GM18498 (cell line): Measurements from ENCODE around the gene SAMD14.

Experiments
- ATAC-seq: cut with Tn5 transposase; IDR thresholded peaks from one replicate; pipeline ENCODE4 v1.9.1; 2021; ENCODE audit warnings: mild to moderate bottlenecking, moderate library complexity; ENCODE audit not compliant: unreplicated experiment

The SAMD14 gene

GRCh38 chr17:50113624-50114320, 16.2 kb downstream of the SAMD14 start:
- no peak for ATAC-seq

DNA sequence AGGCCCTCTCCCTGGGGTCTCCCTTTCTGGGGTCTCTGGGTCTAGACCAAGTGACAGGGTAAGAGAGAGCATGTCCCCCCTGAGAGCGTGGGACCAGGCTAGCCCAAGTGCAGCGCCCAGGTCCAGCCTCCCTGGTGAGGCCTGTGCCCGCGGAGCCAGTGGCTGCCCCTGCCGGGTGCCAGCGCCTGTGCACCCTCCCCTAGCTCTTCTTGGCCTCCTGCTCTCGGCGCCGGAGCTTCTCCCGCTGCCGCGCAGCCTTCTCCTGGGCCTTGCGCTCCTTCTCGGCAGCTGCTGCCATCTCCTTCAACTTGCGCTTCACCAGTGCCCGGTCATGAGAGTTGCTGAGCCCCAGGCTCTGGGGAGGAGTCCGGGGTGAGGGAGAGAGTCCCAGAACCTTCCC, 17.3 kb downstream of the SAMD14 start:
- ATAC-seq: no peak

GRCh38 chr17:50111673-50112655, 18.0 kb downstream of the SAMD14 start:
- no peak for ATAC-seq

DNA sequence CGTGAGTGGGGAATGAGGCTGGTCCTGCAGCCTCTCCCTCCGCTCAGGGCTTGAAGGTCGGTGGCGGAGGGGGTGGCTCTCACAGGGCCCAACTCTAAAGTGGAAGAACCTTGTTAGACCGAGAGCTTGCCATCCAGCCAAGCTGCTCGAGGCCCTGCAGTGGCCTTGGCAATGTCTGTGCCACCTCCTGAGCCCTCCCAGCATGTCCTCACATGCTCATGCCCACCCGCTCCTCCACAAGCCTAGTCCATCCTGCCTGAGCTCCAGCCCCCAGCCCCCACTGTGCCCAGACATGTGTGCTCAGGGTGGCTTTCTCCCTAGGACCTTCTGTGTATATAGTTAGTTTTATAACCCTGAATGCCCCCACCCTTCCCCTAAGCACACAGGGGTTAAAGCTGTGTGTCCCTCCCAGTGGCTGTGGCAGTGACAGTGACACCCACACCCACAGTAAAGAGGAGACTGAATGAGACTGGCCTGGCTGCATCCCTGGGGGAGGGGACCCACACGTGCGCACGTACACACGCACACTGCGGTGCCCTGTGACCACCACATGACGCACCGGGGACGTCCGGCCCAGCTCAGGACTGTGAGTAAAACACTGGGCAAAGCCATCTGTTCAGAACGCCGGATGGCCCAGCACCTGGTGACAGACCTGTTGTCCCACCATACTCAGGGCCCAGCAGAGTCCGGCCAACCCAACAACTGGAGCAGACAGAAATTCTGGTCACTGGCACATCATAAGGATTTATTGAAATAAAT, 19.2 kb downstream of the SAMD14 start:
- ATAC-seq: no peak

GRCh38 chr17:50109785-50110184, 20.2 kb downstream of the SAMD14 start:
- ATAC-seq: no peak

- no peak for ATAC-seq
Measured at GRCh38 chr17:50109207-50109606, 20.8 kb downstream of the SAMD14 start.

GRCh38 chr17:50108556-50108955, 21.4 kb downstream of the SAMD14 start:
- ATAC-seq: no peak

- ATAC-seq: no peak
Measured at GRCh38 chr17:50107790-50108414, 22.1 kb downstream of the SAMD14 start.

DNA sequence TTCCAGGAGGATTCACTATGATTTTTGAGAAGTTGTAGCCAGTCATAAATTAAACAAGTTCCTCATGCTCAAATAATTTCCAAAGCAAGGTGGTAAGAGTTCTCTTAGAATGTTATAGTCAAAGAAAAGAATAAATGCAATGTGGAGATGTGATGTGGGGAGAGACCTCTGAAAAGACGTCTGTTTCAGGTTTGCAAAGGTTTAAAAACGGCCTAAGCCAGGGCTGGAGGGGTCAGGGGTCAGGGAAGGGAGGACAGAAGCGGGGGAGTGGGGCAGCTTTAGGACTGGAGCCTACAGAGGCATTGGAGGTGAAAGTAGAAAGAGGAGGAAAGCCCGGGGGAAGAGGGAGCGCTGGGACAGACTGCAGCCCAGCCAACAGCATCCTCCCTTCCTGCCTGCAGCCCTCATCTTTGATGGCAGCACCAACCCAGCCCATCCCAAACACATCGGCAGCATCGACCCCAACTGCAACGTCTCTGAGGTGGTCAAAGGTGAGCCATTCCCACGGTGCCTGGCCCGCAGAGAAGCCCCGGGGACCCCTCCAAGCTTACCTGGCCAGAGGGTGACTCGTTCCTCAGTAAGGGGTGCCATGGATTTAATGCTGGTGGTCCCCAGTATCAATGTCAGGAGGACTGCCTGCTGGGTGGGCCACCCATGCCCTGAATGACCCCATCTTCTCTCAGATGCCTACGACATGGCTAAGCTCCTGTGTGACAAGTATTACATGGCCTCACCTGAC, 23.4 kb downstream of the SAMD14 start:
- no peak for ATAC-seq

DNA sequence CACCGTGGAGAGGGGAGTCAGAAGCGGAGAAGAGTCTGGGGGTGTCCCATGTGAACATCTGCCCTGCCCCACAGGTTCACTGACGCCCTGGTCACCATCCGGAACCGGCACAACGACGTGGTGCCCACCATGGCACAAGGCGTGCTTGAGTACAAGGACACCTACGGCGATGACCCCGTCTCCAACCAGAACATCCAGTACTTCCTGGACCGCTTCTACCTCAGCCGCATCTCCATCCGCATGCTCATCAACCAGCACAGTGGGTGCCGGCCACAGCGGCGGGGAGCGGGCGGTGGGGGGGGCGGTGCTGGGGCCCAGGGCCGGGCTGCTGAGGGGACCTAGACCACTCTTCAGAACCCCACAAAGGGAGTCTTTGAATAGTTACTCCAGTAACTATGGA, 24.1 kb downstream of the SAMD14 start:
- no peak for ATAC-seq

DNA sequence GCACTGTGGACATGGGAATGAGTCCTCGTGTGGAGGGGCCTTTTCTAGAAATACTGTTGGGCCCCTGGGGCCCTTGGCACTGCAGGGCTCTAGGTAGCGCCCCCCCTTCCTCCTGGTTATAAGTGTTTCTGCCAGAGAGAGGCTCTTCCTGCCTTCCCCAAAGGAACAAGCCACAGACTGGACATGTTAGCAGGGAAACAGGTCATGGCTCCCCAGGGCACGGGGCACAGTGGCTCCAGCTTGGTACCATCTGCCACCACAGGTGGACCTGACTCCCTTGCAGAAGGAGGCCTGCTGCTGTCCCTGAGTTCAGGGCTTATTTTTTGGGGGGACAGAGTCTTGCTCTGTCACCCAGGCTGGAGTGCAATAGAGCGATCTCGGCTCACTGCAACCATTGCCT, 26.0 kb downstream of the SAMD14 start:
- no peak for ATAC-seq

DNA sequence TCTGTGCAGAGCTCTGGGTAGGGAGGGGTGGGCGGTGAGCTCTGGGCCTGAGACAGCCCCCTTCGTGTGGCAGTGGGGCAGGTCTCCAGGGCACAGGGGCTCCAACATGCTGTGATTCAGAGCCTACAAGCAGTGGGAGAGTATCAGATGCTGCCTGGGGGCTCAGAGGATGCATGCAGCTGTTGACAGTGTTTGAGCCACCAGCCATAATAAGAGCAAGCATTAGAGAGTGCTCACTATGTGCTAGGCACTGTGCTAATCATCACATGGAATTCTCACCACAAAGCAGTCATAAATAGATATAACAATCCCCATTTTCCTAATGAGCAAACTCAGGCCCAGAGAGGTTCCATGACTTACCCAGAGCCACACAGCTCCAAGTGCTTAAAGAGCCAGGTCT, 26.7 kb downstream of the SAMD14 start:
- ATAC-seq: no peak

DNA sequence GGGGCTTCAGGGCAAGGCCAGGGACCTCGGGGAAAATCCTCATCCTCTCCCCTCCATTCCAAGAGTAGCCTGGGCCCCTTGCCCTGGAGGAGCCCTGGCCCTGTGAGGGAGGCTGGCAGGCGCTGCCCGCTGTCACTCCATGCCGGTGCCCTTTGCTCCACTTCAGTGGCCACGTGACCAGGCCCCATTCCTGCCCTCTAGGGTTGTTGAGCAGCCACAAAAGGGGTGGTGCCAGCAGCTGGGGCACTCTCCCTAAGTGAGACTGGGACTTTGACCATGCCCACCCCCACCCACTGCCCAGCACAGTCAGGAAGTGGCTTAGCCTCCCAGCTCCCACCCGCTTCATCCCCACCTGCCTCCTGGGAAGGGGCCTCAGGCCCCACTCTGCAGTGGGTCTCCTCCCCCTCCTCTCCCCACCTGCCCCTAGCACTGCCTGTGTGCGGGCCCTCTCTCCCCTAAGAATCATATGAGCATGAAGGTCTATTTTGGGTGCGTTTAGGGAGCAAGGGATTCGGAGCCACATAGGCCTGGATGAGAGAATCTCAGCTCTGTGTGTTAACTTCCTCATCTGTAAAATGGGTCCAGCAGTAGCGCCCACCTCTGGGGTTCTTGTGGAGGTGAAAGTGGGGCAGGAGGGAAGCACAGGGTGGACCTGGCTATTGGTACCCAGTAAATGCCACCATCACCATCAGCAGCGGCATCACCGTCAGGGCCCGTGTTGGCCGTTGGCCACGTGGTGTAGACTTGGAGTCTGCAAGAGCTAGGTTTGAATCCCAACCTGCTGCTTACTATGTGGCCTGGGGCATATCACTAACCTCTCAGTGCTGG, 27.6 kb downstream of the SAMD14 start:
- no peak for ATAC-seq

GRCh38 chr17:50101346-50102163, 28.4 kb downstream of the SAMD14 start:
- ATAC-seq: no peak

DNA sequence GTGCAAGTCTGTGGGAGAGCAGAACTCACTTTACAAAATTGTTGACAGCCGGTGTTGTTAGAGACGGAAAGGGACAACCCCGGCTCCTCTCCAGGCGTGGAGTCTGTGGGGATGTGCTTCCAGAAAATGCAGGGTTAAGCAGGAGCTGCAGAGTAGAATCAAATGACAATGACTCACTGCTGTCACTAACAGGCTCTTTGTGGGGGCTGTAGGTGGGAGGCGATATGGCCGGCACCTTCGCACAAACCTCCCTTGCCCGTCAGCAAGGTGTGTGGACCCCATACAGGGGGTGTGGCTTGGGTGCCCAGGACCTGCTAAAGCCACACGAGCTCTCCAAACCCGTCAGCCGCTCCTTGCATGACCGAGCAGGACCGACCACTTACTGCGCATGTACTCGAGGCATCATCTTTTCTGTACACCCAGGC, 29.0 kb downstream of the SAMD14 start:
- ATAC-seq: no peak

DNA sequence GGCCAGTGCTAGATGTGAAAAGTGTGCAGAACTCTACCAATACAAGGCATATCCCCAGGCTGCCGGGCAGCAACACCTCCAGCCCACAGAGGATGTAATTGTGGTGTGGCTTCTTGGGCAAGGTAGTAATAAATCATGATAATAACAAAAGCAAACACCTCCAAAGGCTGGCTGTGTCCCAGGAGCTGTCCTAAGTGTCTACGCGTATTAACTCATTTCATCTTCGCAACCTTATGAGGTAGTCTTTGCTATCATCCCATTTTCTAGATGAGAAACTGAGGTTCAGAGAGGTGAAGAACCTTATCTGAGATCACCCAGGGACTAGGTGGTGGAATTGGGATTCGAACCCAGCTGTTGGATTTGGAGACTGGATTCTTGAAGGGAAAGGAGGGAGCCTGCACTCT, 29.5 kb downstream of the SAMD14 start:
- ATAC-seq: no peak

DNA sequence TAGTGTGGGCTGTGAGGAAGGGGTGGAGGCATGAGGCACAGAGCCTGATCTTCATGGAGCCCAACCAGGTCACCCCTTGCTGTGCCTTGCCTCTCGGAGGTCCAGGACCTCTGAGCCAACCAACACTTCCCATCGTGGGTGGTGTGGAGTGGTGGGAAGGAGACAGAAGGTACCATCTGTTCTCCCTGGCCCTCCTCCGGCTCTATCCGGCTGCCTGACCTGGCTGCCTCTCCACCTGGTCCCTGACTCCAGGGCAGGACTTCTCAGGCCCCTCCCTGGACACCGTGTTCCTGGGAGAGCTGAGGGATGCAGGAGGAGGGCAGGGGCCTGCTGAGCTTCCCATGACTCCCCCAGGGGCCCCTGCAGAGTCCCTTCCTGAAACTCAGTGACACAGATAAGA, 31.0 kb downstream of the SAMD14 start:
- ATAC-seq: no peak

DNA sequence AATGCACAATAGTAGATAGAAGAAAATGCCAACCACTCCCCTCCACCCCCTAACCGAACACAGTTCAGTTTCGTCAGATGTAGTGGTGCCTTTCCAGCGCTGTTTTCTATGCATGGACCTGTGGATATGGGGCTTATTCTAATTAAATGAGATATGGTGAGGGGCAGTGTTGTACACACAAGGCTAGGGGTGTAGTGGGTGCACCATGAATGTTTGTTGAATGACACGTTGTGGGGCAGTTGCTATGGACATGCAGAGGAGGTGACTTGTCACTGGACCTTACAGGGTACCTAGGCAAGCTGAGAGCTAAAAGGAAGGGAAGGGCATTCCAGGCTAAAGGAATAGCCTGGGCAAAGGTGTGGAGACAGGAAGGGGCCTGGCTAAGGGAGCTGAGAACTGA, 31.4 kb downstream of the SAMD14 start:
- ATAC-seq: no peak

GRCh38 chr17:50097926-50098325, 32.0 kb downstream of the SAMD14 start:
- ATAC-seq: no peak
